ENCODE results near the gene SLC41A2. TPM values are rescaled to one million over a fixed set of nuclear protein-coding genes. Genes with fewer than 3 reads are reported as not detected.

Gene SLC41A2
- total and polyA plus RNA-seq, 10 of the 15 experiments (the other 5 are each of a cell fraction or from before 2014, with no cell fraction given), result 3.5 to 19.0 (median 11.3) TPM

- peak; percentile 92 for TF ChIP-seq JUND (IDR thresholded peaks at IDR 0.05; ENCODE audit: low read depth, low read length)
- no peak; the same call in 1 of the 2 replicates for TF ChIP-seq STAT3 (IDR thresholded peaks at IDR 0.05; ENCODE audit: low read depth, low read length)
- no peak for TF ChIP-seq TARDBP (IDR thresholded peaks at IDR 0.05; ENCODE audit: borderline replicate concordance)
- peak; percentile 96 for TF ChIP-seq RELB (IDR thresholded peaks at IDR 0.05; ENCODE audit: low read depth)
- no peak for TF ChIP-seq POLR2AphosphoS2 (IDR thresholded peaks at IDR 0.05; ENCODE audit: low read depth, low read length)
- TF ChIP-seq SMAD5 (IDR thresholded peaks at IDR 0.05; ENCODE audit: low read depth), result no peak
- no peak for TF ChIP-seq KAT2A (conservative IDR thresholded peaks at IDR 0.05; ENCODE audit: control insufficient read depth, low read depth, low read length)
- no peak for TF ChIP-seq SIX5 (IDR thresholded peaks at IDR 0.05; ENCODE audit: low read depth, low read length, severe bottlenecking)
- peak; percentile 50; the same call in 1 of the 2 replicates for TF ChIP-seq ZNF687 (IDR thresholded peaks at IDR 0.05)
- no peak for TF ChIP-seq ZNF274 (IDR thresholded peaks at IDR 0.05; ENCODE audit: insufficient read depth, insufficient read length)
- TF ChIP-seq KDM1A (IDR thresholded peaks at IDR 0.05; ENCODE audit: borderline replicate concordance), result no peak; the same call in 1 of the 2 replicates
- no peak for TF ChIP-seq PBX3 (IDR thresholded peaks at IDR 0.05; ENCODE audit: insufficient replicate concordance, low read depth, low read length)
- TF ChIP-seq SMARCA5 (IDR thresholded peaks at IDR 0.05), result 0 out of 2 replicates have a peak, but pooled peaks have one; percentile 36
- no peak for TF ChIP-seq REST (IDR thresholded peaks at IDR 0.05; ENCODE audit: low read depth, low read length)
- no peak for TF ChIP-seq SUPT20H (IDR thresholded peaks at IDR 0.05; ENCODE audit: borderline replicate concordance, control insufficient read depth, low read depth, low read length)
These were observed 27.4 kb downstream of the SLC41A2 start (continued) for GRCh38 chr12:104930388-104931326.

Data from GM12878 (cell line).